22Rv1 (cell line): Measurements from ENCODE around the gene AGO3.

Experiments
- CTCF ChIP-seq: fragments of 450-650 bp; IDR thresholded peaks from 2 replicates; pipeline ENCODE4 v1.5.1; 2017; ENCODE audit warnings: mild to moderate bottlenecking
- ZFX ChIP-seq: fragments of 450-650 bp; IDR thresholded peaks from 2 replicates; pipeline ENCODE4 v1.6.1; 2017; ENCODE audit warnings: antibody characterized with exemption, borderline replicate concordance

GRCh38 chr1:36114371-36114770, 183.5 kb downstream of the AGO3 start:
- TF ChIP-seq CTCF = no peak
- TF ChIP-seq ZFX = no peak
